Measurements from ENCODE around the gene XPO6.

DNA sequence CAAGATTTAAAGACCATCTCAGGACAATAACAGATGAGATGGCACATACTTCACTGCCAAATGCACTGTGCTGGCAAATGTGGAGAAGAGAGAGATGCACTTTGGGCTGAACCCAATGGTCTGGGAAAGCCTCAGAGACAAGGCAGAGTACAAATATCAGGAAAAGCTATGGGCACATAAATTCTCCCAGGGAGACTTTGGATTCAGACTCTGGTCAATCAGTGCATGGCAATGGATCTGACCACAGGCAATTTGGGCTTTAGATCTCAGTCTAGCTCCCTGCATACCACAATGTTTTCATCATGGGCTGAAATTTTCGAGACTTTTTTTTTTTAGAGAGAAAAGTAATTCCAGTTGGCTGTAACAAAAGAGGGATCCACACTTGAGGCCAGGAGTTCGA, 20.0 kb upstream of the XPO6 start:
- TF ChIP-seq, protein P1, sequence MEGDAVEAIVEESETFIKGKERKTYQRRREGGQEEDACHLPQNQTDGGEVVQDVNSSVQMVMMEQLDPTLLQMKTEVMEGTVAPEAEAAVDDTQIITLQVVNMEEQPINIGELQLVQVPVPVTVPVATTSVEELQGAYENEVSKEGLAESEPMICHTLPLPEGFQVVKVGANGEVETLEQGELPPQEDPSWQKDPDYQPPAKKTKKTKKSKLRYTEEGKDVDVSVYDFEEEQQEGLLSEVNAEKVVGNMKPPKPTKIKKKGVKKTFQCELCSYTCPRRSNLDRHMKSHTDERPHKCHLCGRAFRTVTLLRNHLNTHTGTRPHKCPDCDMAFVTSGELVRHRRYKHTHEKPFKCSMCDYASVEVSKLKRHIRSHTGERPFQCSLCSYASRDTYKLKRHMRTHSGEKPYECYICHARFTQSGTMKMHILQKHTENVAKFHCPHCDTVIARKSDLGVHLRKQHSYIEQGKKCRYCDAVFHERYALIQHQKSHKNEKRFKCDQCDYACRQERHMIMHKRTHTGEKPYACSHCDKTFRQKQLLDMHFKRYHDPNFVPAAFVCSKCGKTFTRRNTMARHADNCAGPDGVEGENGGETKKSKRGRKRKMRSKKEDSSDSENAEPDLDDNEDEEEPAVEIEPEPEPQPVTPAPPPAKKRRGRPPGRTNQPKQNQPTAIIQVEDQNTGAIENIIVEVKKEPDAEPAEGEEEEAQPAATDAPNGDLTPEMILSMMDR (IDR thresholded peaks at IDR 0.05): no peak
- TF ChIP-seq POLR2A (IDR thresholded peaks at IDR 0.05): no peak
